ENCODE results near the gene ITPR2. TPM values are rescaled to one million over a fixed set of nuclear protein-coding genes. Genes with fewer than 3 reads are reported as not detected.

ITPR2 gene
- total RNA-seq, 2 experiments from 2014 or later: 25.6 to 44.7 TPM

DNA sequence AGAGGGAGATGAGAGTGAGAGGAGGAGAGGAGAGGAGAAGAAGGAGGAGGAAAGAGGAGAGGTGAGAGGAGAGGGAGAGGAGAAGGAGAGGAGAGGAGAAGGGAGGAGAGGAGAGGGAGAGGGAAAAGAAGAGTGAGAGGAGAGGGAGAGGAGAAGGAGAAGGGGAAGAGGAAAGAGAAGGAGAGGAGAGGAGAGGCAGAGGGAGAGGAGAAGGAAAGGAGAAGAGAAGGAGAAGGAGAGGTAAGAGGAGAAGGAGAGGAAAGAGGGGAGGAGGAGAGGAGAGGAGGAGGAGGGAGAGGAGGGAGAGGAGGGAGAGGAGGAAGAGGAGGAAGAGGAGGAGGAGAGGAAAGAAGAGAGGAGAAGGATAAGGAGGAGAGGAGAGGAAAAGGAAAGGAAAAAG lies 266.8 kb downstream of the ITPR2 start:
- ChIA-PET CTCF (ENCODE audit: unreplicated experiment) (no interaction called here), POLR2A (no interaction called here)
- H3K36me3 ChIP-seq (ENCODE audit: insufficient read depth, low read length): no peaks in the 10 kb centered on the region
- BruUV-seq (replicated peaks): no TSS peak
- H3K9me2 ChIP-seq (ENCODE audit: insufficient read depth, low read length): no peaks in the 10 kb centered on the region
- H3K9me3 ChIP-seq (ENCODE audit: low read length): no peaks in the 10 kb centered on the region
- H3K4me2 ChIP-seq (ENCODE audit: low read length): no peak overlapping the region
- no peak overlapping the region for H3K27ac ChIP-seq (ENCODE audit: low read depth, low read length, poor library complexity, severe bottlenecking)
- H4K20me1 ChIP-seq (ENCODE audit: insufficient read depth, low read length): no peaks in the 10 kb centered on the region
- intact Hi-C loops (cut with micrococcal nuclease; ENCODE audit: unreplicated experiment): no loop called here
- no peak overlapping the region for H2AFZ ChIP-seq (ENCODE audit: low read length)
- peaks cover 4% of the 10 kb centered on the region for H3K4me1 ChIP-seq (ENCODE audit: insufficient read depth, low read length, poor library complexity, severe bottlenecking)
- no peak overlapping the region for H3K4me3 ChIP-seq (ENCODE audit: low read depth, low read length, poor library complexity, severe bottlenecking)
- DNase-seq (ENCODE audit: low spot score): no peak
- TF ChIP-seq EZH2phosphoT487 (IDR thresholded peaks at IDR 0.05; ENCODE audit: borderline replicate concordance, low read depth, low read length): no peak
- TF ChIP-seq, protein P1, sequence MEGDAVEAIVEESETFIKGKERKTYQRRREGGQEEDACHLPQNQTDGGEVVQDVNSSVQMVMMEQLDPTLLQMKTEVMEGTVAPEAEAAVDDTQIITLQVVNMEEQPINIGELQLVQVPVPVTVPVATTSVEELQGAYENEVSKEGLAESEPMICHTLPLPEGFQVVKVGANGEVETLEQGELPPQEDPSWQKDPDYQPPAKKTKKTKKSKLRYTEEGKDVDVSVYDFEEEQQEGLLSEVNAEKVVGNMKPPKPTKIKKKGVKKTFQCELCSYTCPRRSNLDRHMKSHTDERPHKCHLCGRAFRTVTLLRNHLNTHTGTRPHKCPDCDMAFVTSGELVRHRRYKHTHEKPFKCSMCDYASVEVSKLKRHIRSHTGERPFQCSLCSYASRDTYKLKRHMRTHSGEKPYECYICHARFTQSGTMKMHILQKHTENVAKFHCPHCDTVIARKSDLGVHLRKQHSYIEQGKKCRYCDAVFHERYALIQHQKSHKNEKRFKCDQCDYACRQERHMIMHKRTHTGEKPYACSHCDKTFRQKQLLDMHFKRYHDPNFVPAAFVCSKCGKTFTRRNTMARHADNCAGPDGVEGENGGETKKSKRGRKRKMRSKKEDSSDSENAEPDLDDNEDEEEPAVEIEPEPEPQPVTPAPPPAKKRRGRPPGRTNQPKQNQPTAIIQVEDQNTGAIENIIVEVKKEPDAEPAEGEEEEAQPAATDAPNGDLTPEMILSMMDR (conservative IDR thresholded peaks at IDR 0.05; ENCODE audit: low read length): no peak
- H3K79me2 ChIP-seq (ENCODE audit: insufficient read depth, low read depth, low read length): no peaks in the 10 kb centered on the region

DNA sequence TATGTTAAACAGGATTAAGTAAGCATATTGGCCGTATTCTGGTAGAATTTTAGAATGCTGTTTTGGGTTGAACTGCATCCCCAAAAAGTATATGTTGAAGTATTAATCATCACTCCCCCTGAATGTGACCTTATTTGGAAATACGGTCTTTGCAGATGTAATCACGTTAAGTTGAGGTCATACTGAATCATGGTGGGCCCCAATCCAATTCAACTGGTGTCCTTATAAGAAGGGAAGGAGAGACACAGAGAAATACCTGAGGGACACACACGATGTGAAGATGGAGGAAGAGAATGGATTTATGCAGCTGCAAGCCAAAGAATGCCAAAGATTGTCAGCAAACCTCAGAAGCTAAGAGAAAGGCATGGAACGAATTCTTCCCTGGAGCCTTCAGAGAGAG lies 268.6 kb downstream of the ITPR2 start:
- Histone ChIP-seq H3K4me2 (ENCODE audit: low read length) (no peak overlapping the region), H4K20me1 (ENCODE audit: insufficient read depth, low read length) (no peaks in the 10 kb centered on the region), H3K27ac (ENCODE audit: low read depth, low read length, poor library complexity, severe bottlenecking) (no peak overlapping the region), H3K4me1 (ENCODE audit: insufficient read depth, low read length, poor library complexity, severe bottlenecking) (peaks cover 4% of the 10 kb centered on the region), H3K9me2 (ENCODE audit: insufficient read depth, low read length) (no peaks in the 10 kb centered on the region), H2AFZ (ENCODE audit: low read length) (no peak overlapping the region), H3K9me3 (ENCODE audit: low read length) (no peaks in the 10 kb centered on the region), H3K79me2 (ENCODE audit: insufficient read depth, low read depth, low read length) (no peaks in the 10 kb centered on the region), H3K36me3 (ENCODE audit: insufficient read depth, low read length) (no peaks in the 10 kb centered on the region), H3K4me3 (ENCODE audit: low read depth, low read length, poor library complexity, severe bottlenecking) (no peak overlapping the region)
- no TSS peak for BruUV-seq (replicated peaks)
- DNase-seq (ENCODE audit: low spot score): no peak
- intact Hi-C loops (cut with micrococcal nuclease; ENCODE audit: unreplicated experiment): no loop called here
- TF ChIP-seq, protein P1 (conservative IDR thresholded peaks at IDR 0.05; ENCODE audit: low read length): no peak
- no peak for TF ChIP-seq EZH2phosphoT487 (IDR thresholded peaks at IDR 0.05; ENCODE audit: borderline replicate concordance, low read depth, low read length)
- ChIA-PET POLR2A (interaction anchor here (0.5 to 1.1 kb wide), 2 partner anchors 28 to 53 kb away, joined by 3 read pairs; no protein-coding TSS in a partner anchor), CTCF (ENCODE audit: unreplicated experiment) (no interaction called here)

DNA sequence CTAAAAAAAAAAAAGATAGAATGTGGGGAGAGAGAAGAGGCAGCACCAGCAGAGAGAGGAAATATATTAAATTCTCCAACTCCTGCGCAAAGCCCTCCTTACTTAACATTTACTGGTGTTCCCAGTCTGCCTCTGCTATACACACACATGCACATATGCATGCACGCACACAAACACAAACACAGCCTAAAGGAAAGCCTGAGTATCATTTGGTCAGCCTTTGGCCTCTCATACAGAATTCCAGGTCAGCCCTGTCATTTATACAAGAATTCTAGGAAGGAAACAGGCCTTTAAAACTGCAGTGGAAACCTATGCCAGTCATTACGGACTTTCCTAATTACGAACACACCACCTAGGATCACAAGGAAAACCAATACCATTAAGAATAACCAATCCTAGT lies 269.4 kb downstream of the ITPR2 start:
- Histone ChIP-seq H3K9me3 (ENCODE audit: low read length) (no peaks in the 10 kb centered on the region), H4K20me1 (ENCODE audit: insufficient read depth, low read length) (no peaks in the 10 kb centered on the region), H3K4me2 (ENCODE audit: low read length) (no peak overlapping the region), H3K4me3 (ENCODE audit: low read depth, low read length, poor library complexity, severe bottlenecking) (no peak overlapping the region), H3K4me1 (ENCODE audit: insufficient read depth, low read length, poor library complexity, severe bottlenecking) (peaks cover under 1% of the 10 kb centered on the region), H3K36me3 (ENCODE audit: insufficient read depth, low read length) (no peaks in the 10 kb centered on the region), H2AFZ (ENCODE audit: low read length) (no peak overlapping the region), H3K9me2 (ENCODE audit: insufficient read depth, low read length) (no peaks in the 10 kb centered on the region), H3K79me2 (ENCODE audit: insufficient read depth, low read depth, low read length) (no peaks in the 10 kb centered on the region), H3K27ac (ENCODE audit: low read depth, low read length, poor library complexity, severe bottlenecking) (no peak overlapping the region)
- intact Hi-C loops (cut with micrococcal nuclease; ENCODE audit: unreplicated experiment): no loop called here
- DNase-seq (ENCODE audit: low spot score): no peak
- POLR2A ChIA-PET: no interaction called here
- no TSS peak for BruUV-seq (replicated peaks)
- CTCF ChIA-PET (ENCODE audit: unreplicated experiment): no interaction called here
- TF ChIP-seq, protein P1 (conservative IDR thresholded peaks at IDR 0.05; ENCODE audit: low read length): no peak
- no peak for TF ChIP-seq EZH2phosphoT487 (IDR thresholded peaks at IDR 0.05; ENCODE audit: borderline replicate concordance, low read depth, low read length)
